HuH-7 (cell line): Measurements from ENCODE around the gene LDB2.

Experiments used
- DNase-seq: peaks from one replicate; pipeline ENCODE4 v3.0.0; 2011; ENCODE audit warnings: low spot score

The LDB2 gene

DNA sequence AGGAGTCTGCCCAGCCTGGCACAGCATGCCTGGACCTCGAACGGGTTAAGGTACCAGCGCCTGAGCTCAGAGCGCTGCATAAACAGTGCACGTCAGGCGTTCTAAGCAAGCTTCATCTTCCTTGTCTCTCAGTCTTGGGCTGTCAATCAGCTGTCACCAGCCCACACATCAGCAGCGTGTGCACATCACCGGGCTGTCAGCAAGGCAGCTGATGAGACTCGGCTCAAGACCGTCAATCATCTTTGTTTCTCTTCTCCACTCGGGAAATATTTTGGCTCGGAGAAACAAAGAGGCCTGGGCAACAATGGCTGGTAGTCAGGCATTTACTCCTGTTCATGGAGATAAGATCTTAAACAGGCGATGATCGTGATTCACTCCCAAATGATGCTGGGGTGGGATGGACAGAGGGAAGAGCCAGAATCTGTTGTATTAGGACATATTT is 141.3 kb downstream of the LDB2 start:
- DNase-seq = no peak

DNA sequence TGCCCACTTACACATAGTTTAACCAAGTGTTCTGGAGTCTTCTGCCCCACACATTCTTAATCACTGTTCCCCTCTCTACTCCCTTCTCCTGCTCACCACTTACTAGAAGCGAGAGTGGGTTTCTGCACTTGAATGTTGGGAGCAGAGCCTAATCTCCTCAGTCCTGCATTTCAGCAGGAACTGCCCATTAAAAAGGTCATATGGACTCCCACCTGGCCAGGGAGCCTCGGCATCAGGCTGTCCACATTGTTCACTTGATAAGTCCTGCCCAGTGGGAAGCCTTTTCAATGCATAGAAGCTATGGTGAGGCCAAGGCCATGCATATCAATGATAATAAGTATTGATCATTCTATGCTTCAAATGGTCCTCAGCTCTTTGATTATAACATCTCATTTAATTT is 144.3 kb downstream of the LDB2 start:
- DNase-seq = no peak

DNA sequence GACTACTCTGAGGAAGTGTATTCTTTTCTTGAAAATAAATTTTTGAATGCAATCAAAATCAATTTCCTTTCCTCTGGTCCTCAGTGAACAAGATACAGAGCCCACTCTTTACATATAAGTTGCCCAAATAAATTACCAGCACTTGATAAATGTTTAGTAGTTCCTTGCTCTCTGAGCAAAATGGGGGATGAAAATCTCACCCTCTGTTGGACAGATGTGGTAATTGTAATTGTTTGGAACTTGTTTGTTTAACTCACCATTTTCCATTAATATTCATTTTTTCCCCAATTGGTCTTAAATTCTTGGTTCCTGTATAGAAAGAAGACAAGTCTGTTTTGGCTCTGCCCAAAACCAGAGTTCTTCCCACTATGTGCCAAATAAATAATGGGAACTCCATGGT is 146.3 kb downstream of the LDB2 start:
- no peak for DNase-seq

DNA sequence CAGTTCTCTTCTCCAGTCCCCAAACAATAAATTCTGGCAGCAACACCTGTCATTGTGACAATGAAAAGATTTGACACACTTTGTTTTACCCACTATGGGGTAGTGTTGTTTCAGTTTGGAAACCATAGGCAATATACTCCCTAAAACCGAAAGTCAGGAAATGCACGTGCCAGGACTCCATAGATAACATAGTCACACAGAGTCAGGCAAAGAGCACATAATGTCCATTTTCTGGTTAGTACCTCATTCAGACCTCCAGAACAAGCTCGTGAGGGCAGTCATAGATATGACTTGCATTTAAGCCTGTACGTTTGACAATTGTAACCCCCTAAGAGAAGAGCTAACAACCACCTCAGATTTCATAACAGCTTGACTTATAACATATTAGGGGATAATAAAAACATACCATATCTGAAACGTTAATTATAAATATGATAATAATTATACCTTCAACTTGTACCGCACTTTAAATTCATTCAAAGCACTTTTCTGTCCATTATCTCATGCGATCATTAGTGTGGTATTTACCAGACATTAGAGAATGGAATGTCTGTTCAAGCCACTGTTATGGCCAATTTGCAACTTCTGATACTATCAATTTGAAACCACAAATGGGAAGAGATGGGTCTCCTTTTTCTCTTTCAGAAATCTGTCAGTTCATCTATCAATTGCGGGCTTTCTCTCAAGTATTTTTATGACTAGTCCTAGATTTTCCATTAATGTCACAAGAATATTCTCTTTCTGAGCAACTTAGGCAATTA is 147.4 kb downstream of the LDB2 start:
- DNase-seq = no peak

DNA sequence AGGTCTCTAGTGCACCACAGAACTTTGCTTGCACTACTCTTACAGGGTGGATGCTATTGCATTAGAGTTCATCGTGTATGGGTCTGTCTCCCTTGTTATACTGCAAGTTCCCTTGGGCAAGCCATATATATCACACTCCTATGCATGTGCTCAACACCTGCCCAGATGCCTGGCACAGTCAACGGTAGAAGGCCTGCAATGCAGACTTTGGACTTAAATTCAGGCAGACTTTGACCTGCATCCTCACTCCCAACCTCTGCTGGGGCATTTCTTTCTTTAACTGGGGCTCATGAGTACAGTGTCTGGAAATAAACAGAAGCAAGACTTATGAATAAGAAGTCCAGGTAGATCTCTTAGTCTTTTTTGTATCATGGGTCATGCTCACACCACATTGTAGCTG is 148.2 kb downstream of the LDB2 start:
- no peak for DNase-seq

DNA sequence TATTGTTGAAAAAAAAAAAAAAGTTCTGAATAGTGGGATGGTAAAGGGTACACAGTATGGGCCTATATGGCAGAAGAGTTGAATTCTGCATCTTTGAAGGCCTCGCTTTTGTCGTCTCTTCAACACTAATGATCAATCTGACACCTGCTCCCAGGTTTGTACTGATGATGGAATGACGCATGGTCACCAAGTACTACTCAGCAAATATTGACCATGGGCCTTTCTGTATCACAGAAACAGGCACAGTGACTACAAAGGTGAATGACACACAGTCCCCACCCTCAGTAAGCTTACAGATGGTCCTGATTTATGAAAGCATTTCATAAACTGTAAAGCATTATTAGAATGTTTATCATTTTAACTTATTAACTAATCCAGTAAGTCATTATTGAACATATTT is 152.6 kb downstream of the LDB2 start:
- no peak for DNase-seq

DNA sequence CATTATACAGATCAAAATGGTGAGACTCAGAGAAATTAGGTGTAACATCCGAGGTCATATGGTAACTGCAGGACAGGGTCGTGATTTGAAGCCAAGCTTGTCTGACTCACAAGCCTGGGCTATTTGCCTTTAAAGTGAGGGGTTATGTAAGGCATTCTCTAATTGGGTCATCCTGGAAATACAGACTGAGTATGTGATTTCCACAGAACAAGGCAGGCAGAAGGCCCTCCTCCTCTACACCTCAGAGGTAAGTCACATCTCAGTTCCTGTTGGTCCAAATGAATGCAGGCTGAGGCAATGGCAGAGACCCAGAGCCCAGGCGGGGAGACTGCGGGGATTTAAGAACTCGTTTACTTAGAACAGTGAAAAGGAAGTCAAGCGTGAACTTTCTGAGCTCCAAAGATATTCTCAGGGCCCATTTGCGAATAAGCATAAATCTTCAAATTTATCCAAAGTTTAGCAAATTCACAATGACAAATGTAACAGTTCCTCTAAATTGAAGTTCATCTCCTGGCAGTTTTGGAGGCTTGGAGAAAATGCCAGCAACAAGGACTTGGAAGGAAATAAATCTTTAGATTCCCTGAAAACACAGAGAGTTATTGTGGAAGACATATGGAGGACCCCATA is 153.3 kb downstream of the LDB2 start:
- no peak for DNase-seq

DNA sequence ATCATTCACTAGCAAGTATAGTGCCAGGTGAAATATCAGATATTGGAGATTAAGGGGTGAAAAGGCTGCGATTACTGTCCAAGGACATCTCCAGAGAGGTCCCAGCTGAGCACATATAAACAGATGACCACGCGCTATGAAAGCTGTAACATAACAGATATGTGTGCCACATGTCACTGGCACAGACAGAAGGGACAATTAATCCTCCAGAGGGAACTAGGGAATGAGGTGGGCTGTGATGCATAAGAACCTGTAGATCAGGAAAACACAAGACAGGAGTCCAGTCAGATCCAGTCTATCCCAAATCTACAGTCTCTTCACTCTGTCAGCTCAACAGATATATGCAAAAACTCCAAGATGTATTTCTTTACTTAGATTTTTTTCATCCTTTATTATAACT is 157.2 kb downstream of the LDB2 start:
- DNase-seq = no peak

DNA sequence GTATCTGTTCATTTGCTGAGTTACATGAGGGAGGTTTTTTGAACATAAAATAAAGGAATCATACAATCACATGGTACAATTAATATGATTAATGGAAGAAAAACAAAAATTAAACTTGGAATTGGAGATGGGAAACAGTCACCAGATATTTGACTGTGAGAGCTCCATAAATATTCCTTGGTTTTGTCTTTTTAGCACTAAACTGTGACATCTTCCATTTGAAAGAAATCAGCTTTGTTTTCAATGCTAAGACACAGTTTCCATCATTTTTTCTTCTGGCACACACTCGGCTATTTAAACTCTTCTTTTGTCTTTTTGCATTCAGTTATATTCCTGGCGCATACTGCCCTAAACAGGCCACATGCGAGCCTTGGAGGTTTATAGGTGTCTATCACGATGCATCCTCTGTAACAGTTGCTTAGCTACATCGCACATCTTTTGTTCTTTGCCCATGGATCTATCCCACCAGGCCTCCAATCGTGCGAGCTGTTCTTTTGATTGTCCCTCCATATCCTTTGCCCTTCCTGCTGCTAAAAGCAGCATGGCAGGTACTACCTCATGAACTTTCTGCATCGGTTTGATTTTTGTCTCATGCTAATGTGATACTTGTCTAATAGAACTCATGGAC is 158.3 kb downstream of the LDB2 start:
- no peak for DNase-seq

DNA sequence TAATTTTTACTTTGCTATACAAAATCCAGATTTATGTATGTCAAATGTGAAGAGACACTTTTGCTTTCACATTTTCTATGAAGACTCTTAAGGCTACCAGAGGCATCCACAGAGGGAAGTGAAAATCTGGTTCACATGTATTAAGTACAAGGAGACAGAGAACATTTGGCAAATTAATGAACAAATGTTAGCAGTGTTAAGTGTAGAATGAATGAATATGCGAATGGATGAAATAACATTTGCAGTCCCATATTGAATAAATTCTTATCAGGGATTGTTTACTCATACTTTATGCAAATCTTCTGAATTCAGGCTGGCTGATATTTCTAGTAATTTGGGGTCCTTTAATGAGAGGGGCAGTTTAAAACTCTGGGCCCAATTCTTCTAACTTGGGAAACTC is 159.9 kb downstream of the LDB2 start:
- DNase-seq = no peak

DNA sequence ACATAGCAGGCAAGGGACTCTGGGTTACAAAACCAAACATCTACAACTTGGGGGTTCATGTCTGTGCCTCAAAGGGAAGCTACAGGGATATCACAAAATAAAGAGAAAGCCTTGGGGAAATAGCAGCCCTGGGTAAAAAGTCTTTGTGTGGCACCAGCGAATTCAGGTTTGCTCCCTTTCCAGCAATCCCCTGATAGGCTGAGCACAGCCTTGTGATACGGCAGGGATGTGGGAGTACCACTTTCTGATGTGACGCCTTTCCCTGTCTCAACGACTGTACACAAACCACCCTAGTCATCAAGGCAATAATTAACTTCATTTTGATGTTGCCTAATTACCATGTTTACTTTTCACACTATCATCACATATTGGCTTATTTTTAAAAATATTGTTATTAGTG is 164.9 kb downstream of the LDB2 start:
- no peak for DNase-seq

DNA sequence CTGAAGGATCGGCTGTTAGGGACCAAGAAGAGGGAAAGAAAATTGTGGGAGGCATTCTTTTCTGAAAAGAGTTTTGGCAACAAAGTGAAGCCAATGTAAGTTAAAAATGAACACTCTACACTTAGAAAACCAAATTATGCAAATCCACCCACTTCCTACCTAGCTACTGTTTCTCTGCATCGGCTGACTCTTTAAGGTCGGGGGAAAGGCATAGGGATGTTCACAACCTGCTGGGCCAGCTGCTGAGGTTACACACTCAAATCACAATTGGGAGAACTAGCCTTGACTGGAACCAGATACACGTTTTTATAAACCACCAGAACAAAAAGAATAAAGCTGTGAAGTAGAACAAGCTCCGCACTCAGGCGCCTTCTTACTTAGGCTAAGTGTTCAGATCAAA is 165.7 kb downstream of the LDB2 start:
- DNase-seq = no peak

DNA sequence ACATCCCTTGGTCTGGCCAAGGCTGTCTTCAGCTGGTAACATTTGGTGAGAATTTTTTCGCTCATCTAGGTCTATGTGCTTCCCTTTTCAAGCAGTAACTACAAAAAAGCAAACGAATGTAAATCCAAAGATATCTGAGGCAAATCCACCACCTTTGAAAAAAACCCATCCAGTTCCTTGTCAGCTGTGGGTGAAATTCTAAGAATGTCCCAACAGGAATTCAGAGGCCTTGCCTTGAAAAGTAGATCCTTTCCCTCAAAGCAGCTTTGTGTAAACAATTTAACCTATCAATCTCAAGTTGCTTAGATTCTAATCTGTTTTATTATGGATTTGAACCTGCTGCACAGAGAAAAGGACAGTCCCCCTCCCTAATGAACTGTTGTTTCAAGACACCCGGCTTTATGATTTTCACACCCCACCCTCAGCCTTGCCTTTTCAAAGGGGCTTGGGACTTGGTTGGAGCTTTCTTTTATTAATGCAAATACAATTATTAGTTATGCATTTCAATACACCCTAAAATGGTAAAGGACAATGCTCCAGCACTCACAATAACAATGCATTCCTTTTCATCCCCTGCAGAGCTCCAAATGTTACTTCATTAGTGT is 166.6 kb downstream of the LDB2 start:
- DNase-seq = no peak

DNA sequence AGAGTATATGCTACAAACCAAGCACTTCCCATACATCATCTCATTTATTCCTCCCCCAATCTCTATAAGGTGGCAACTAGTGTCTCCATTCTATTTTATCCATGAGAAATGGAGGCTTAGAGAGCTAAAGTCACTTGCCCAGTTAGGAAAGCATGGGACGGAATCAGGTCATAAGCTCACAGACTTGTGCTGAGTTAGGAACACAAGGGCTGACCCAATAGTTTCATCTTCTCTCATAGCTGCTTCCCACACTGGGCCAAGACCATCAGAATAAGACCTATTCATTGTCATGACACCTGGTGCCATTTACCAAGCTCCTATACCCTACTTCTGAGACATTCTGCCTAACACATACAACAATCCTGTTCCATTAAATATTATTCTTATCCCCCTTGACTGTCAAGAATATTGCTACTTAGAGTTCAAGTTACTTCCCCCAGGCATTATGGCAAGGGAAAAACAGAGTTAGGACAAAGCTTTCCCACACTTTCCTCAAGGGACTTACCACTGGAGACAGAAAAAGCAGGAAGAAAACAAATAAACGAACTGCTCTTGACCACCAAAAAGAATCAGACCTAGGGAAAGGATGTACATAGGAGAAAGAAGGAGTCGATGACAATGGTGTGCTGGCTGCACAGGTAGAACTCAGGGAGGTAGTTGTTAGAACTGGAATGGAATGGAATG is 167.8 kb downstream of the LDB2 start:
- no peak for DNase-seq

DNA sequence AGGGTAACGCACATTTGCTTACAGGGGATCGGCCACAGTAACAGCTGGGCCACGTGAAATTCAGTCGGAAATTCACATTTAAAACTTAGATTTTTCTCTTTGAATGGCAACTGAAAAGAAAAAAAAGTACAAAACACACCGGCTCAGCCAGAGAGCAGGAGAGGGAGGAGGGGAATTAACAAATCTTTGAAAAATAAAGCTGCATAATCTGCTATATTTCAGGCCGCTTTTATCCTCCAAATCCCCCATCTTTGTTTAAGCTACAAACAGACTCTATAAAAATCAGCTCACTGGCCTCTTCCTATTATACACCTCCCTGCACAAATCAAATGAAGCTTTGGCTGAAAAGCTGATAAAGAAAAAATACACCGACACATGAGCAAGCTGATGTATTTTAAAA is 169.1 kb downstream of the LDB2 start:
- DNase-seq = no peak

DNA sequence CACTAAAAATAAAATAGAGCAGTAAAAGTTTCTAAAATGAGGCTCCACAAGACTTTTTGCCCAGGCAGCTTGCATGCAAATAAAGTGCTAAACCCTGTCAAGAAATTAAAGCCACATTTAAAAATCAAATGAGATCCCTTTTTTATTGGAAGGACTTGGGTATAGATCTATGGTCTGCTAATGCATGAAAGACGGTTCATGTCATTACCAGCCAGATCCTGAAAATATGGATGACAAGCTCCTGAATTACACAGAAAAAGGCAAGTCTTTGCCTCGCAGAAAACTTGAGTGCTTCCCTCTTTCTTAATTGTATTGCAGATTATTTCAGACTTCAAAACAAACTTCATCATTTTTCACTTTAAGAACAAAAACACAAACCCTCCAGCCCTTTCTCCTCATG is 169.6 kb downstream of the LDB2 start:
- DNase-seq = no peak

DNA sequence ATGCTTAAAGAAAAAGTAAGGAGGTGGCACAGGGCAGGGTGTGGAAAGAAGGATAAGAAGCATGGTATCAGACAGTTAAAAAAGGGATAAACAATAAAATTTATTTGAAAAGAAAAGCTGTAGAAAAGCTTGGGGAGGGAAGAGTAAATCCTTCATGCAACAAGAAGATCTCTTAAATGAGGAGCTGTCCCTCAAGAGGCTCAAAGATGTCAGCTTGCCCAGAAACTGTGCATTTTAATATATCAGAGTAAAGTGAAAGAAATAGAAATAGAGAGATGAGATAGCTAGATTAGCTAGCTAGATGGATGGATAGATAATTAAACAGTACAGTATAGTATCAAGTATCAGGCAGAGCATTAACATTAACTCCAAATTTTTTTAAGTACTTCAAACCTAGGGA is 170.3 kb downstream of the LDB2 start:
- no peak for DNase-seq

DNA sequence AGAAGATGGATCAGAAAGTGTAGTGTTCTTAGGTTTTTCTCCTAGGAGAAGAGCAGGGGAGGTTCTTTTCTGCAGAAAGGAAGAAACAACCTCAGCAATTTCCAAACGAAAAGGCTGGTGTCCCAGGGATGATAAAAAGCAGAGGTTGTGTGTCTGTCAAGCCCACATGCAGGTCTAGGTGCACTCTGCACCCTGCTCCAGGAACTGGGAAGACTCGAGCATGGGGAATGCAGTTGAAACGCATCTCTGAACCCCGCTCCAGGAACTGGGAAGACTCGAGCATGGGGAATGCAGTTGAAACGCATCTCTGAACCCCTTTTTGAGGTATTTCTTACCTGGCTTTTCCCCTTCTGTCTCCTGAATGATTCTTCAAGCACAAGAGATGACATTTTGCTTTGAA is 171.2 kb downstream of the LDB2 start:
- no peak for DNase-seq

DNA sequence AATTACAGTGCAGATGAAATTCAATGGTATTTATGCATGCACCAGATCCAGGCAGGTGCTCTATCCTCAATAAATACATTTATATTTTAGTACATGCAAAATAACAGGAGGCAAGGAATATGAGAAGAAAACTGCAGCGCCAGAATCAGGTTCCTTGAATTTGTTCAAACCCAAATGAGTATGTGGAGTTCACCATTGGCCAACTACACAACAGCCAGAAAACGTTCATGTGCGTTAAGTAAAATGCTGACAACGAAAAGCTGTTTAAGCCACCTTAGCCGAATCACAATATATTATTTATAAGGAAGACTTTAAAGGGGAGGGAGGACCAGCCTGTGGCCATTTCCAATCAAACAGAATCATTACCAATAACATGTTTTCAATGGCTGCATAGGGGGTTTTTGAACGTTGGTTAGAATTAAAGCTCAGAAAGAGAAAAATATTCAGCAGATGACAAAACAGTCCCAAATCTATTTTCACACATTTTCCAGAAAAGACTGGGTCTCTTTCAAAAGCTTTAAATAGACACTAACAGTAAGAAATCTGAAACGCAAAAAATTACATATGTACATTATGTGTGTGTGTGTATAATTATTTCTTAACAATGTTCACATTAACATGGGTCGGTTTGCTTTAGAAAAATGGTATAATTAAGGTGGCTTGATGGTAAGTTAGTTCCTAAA is 171.9 kb downstream of the LDB2 start:
- no peak for DNase-seq

DNA sequence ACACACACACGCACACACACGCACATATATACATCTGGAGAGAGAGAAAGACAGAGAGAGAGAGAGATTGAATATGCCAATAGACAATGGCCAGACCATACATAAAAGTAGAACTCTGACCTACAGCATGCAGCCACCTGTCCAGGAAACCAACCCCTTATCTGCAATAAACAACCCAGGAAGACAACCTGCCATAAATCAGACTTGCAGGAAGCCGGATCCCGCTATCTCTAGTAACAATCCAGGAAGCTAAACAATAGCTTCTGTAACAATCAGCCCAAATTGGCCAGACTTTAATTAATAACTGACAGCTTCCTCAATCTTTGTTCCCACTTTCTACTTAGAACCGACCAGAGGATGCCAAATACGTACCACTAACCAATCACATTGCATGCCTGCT is 173.2 kb downstream of the LDB2 start:
- DNase-seq = no peak

DNA sequence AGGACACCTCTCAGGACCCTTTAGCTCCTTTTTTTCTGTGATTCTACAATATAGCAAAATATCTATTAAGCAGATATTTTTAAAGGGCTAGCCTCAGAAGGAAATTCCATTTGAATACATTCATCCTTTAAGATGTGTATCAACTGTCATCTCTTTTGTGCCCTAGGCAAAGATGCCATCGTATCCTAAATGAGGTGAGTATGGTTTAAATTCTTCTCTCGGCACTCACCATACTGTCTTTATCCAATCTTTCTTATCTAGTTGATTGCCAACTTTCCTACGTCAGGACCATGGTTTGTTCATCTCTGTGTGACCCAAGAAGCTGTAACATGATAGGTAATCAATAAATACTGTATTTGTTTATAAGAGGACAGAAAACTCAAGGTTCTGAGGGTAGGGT is 176.0 kb downstream of the LDB2 start:
- DNase-seq = no peak
